ENCODE results near the gene PTPRM. TPM values are rescaled to one million over a fixed set of nuclear protein-coding genes. Genes with fewer than 3 reads are reported as not detected.
A peak's percentile ranks its signal among the peaks of the same experiment; 100 is the strongest.

Gene PTPRM
- total RNA-seq, 1 experiment from 2014 or later, result 11.1 TPM

- no peak for TF ChIP-seq NR3C1 (CRISPR knock-in tag; conservative IDR thresholded peaks at IDR 0.05; ENCODE audit: low read depth)
- TF ChIP-seq, protein P1, sequence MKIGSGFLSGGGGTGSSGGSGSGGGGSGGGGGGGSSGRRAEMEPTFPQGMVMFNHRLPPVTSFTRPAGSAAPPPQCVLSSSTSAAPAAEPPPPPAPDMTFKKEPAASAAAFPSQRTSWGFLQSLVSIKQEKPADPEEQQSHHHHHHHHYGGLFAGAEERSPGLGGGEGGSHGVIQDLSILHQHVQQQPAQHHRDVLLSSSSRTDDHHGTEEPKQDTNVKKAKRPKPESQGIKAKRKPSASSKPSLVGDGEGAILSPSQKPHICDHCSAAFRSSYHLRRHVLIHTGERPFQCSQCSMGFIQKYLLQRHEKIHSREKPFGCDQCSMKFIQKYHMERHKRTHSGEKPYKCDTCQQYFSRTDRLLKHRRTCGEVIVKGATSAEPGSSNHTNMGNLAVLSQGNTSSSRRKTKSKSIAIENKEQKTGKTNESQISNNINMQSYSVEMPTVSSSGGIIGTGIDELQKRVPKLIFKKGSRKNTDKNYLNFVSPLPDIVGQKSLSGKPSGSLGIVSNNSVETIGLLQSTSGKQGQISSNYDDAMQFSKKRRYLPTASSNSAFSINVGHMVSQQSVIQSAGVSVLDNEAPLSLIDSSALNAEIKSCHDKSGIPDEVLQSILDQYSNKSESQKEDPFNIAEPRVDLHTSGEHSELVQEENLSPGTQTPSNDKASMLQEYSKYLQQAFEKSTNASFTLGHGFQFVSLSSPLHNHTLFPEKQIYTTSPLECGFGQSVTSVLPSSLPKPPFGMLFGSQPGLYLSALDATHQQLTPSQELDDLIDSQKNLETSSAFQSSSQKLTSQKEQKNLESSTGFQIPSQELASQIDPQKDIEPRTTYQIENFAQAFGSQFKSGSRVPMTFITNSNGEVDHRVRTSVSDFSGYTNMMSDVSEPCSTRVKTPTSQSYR (CRISPR knock-in tag; IDR thresholded peaks at IDR 0.05), result no peak
- TF ChIP-seq, protein P2, sequence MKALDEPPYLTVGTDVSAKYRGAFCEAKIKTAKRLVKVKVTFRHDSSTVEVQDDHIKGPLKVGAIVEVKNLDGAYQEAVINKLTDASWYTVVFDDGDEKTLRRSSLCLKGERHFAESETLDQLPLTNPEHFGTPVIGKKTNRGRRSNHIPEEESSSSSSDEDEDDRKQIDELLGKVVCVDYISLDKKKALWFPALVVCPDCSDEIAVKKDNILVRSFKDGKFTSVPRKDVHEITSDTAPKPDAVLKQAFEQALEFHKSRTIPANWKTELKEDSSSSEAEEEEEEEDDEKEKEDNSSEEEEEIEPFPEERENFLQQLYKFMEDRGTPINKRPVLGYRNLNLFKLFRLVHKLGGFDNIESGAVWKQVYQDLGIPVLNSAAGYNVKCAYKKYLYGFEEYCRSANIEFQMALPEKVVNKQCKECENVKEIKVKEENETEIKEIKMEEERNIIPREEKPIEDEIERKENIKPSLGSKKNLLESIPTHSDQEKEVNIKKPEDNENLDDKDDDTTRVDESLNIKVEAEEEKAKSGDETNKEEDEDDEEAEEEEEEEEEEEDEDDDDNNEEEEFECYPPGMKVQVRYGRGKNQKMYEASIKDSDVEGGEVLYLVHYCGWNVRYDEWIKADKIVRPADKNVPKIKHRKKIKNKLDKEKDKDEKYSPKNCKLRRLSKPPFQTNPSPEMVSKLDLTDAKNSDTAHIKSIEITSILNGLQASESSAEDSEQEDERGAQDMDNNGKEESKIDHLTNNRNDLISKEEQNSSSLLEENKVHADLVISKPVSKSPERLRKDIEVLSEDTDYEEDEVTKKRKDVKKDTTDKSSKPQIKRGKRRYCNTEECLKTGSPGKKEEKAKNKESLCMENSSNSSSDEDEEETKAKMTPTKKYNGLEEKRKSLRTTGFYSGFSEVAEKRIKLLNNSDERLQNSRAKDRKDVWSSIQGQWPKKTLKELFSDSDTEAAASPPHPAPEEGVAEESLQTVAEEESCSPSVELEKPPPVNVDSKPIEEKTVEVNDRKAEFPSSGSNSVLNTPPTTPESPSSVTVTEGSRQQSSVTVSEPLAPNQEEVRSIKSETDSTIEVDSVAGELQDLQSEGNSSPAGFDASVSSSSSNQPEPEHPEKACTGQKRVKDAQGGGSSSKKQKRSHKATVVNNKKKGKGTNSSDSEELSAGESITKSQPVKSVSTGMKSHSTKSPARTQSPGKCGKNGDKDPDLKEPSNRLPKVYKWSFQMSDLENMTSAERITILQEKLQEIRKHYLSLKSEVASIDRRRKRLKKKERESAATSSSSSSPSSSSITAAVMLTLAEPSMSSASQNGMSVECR (CRISPR knock-in tag; IDR thresholded peaks at IDR 0.05; ENCODE audit: borderline replicate concordance), result no peak
- TF ChIP-seq SOX15 (CRISPR knock-in tag; IDR thresholded peaks at IDR 0.05), result no peak
- no peak for TF ChIP-seq FOXK1 (CRISPR knock-in tag; IDR thresholded peaks at IDR 0.05)
- TF ChIP-seq, protein P3, sequence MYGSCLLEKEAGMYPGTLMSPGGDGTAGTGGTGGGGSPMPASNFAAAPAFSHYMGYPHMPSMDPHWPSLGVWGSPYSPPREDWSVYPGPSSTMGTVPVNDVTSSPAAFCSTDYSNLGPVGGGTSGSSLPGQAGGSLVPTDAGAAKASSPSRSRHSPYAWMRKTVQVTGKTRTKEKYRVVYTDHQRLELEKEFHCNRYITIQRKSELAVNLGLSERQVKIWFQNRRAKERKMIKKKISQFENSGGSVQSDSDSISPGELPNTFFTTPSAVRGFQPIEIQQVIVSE (CRISPR knock-in tag; IDR thresholded peaks at IDR 0.05; ENCODE audit: borderline replicate concordance), result no peak
- no peak for TF ChIP-seq ZNF138 (CRISPR knock-in tag; conservative IDR thresholded peaks at IDR 0.05)
- no peak for TF ChIP-seq RELA (CRISPR knock-in tag; IDR thresholded peaks at IDR 0.05; ENCODE audit: borderline replicate concordance)
- TF ChIP-seq HMGA2 (CRISPR knock-in tag; IDR thresholded peaks at IDR 0.05), result no peak
- TF ChIP-seq AFF4 (CRISPR knock-in tag; IDR thresholded peaks at IDR 0.05; ENCODE audit: borderline replicate concordance), result no peak
- TF ChIP-seq, protein P4, sequence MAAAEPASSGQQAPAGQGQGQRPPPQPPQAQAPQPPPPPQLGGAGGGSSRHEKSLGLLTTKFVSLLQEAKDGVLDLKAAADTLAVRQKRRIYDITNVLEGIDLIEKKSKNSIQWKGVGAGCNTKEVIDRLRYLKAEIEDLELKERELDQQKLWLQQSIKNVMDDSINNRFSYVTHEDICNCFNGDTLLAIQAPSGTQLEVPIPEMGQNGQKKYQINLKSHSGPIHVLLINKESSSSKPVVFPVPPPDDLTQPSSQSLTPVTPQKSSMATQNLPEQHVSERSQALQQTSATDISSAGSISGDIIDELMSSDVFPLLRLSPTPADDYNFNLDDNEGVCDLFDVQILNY (CRISPR knock-in tag; IDR thresholded peaks at IDR 0.05), result no peak
- TF ChIP-seq ZSCAN18 (CRISPR knock-in tag; IDR thresholded peaks at IDR 0.05), result no peak
- TF ChIP-seq, protein P5, sequence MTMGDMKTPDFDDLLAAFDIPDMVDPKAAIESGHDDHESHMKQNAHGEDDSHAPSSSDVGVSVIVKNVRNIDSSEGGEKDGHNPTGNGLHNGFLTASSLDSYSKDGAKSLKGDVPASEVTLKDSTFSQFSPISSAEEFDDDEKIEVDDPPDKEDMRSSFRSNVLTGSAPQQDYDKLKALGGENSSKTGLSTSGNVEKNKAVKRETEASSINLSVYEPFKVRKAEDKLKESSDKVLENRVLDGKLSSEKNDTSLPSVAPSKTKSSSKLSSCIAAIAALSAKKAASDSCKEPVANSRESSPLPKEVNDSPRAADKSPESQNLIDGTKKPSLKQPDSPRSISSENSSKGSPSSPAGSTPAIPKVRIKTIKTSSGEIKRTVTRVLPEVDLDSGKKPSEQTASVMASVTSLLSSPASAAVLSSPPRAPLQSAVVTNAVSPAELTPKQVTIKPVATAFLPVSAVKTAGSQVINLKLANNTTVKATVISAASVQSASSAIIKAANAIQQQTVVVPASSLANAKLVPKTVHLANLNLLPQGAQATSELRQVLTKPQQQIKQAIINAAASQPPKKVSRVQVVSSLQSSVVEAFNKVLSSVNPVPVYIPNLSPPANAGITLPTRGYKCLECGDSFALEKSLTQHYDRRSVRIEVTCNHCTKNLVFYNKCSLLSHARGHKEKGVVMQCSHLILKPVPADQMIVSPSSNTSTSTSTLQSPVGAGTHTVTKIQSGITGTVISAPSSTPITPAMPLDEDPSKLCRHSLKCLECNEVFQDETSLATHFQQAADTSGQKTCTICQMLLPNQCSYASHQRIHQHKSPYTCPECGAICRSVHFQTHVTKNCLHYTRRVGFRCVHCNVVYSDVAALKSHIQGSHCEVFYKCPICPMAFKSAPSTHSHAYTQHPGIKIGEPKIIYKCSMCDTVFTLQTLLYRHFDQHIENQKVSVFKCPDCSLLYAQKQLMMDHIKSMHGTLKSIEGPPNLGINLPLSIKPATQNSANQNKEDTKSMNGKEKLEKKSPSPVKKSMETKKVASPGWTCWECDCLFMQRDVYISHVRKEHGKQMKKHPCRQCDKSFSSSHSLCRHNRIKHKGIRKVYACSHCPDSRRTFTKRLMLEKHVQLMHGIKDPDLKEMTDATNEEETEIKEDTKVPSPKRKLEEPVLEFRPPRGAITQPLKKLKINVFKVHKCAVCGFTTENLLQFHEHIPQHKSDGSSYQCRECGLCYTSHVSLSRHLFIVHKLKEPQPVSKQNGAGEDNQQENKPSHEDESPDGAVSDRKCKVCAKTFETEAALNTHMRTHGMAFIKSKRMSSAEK (CRISPR knock-in tag; IDR thresholded peaks at IDR 0.05; ENCODE audit: borderline replicate concordance), result no peak
- TF ChIP-seq CREM (CRISPR knock-in tag; IDR thresholded peaks at IDR 0.05), result no peak
- no peak for TF ChIP-seq GRHL2 (CRISPR knock-in tag; IDR thresholded peaks at IDR 0.05; ENCODE audit: insufficient replicate concordance, severe bottlenecking)
- DNase-seq (ENCODE audit: low spot score) (no peak), ATAC-seq (no peak)
- ChIA-PET CTCF (interaction anchor here (0.8 to 2.0 kb wide), 4 partner anchors 8 to 83 kb away, joined by 3 to 9 read pairs (median 4); no protein-coding TSS in a partner anchor), POLR2A (no interaction called here)
- Mint-ChIP-seq H3K4me1 (peaks cover 37% of the 10 kb centered on the region), H3K4me3 (no peak overlapping the region), H3K36me3 (no peaks in the 10 kb centered on the region), H3K27me3 (ENCODE audit: low read depth) (no peaks in the 10 kb centered on the region), H3K27ac (peak overlapping the region; percentile 26; the same call in 1 of the 2 replicates), H3K9me3 (0 out of 2 replicates have a peak, but pooled peaks cover 3% of the 10 kb centered on the region)
Observed at GRCh38 chr18:8397034-8397433, 829.9 kb downstream of the PTPRM start.
